ENCODE results near the gene MTCL1. TPM values are rescaled to one million over a fixed set of nuclear protein-coding genes. Genes with fewer than 3 reads are reported as not detected.

MTCL1 gene
- polyA plus RNA-seq, 1 experiment = 29.8 TPM

DNA sequence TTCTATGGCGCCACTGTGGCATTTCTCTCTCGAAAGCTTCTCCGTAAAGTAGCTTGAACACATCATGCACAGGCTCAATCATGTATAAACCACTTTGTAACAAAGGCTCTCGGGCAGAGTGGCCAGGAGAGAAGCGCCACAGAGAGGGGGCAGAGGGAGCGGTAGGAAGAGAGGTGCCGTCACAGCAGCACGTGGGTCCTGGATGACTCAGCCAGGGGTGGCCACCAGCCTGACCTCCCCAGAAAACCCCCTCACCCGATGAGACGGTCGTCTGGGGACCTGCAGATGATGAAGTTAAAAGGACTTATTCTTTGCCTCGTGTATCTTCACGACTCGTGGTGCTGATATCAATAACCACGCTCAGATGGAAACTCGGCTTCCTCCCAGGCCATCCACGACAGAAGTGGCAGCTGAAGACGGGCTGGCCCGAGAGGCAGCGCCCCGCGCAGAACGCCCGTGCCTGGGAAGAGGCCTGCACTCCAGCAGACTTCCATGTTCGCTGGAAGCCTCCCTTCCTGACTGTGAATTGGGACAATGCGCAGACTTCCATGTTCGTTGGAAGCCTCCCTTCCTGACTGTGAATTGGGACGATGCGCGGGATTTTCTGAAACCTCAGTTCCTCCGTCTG lies 46.4 kb upstream of the MTCL1 start:
- TF ChIP-seq, protein P1, sequence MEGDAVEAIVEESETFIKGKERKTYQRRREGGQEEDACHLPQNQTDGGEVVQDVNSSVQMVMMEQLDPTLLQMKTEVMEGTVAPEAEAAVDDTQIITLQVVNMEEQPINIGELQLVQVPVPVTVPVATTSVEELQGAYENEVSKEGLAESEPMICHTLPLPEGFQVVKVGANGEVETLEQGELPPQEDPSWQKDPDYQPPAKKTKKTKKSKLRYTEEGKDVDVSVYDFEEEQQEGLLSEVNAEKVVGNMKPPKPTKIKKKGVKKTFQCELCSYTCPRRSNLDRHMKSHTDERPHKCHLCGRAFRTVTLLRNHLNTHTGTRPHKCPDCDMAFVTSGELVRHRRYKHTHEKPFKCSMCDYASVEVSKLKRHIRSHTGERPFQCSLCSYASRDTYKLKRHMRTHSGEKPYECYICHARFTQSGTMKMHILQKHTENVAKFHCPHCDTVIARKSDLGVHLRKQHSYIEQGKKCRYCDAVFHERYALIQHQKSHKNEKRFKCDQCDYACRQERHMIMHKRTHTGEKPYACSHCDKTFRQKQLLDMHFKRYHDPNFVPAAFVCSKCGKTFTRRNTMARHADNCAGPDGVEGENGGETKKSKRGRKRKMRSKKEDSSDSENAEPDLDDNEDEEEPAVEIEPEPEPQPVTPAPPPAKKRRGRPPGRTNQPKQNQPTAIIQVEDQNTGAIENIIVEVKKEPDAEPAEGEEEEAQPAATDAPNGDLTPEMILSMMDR (IDR thresholded peaks at IDR 0.05; ENCODE audit: insufficient read depth, low read depth, low read length) = no peak
- Histone ChIP-seq H3K4me3 (ENCODE audit: low read depth, low read length) (no peak overlapping the region), H3K36me3 (ENCODE audit: control insufficient read depth, insufficient read depth, low read length) (no peaks in the 10 kb centered on the region), H3K27me3 (ENCODE audit: control insufficient read depth, insufficient read depth, low read length) (no peaks in the 10 kb centered on the region)
- no peak for DNase-seq (ENCODE audit: low read depth)
- ChIA-PET CTCF (interaction anchor here (1.3 to 2.5 kb wide), 4 partner anchors 10 to 329 kb away, joined by 3 to 10 read pairs (median 8); no protein-coding TSS in a partner anchor), POLR2A (no interaction called here)

DNA sequence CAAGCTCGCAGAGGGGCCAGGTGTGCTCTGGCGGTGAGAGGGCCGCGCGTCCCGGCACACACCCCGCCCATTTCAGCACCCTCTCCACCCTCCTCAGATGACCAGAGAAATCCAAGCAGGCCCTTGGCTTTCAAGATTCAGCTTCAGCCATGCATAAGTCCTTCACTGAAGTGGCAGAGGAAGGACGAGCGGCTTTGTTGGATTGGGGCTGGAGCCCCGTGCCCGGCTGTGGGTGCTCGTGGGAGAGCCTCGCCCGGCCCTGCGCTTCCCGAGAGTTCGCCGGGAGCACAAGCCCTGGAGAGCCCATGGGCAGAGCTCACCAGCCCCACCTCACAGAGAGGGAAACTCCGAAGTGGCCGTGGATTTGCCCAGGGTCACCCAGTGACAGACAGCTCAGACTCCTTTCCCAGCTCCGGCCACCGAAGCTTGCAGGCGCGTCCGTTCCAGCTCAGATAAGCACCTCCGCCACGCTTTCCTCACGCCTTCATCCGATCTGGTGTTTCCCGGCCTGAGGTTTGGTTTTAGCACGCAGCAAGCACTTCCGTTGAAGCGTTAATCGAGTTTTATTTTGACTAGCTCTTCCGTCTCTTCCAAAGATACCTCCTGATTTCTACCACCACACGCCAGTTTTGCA lies 45.6 kb upstream of the MTCL1 start:
- H3K36me3 ChIP-seq (ENCODE audit: control insufficient read depth, insufficient read depth, low read length) = no peaks in the 10 kb centered on the region
- DNase-seq (ENCODE audit: low read depth) = no peak
- POLR2A ChIA-PET = no interaction called here
- no peak overlapping the region for H3K4me3 ChIP-seq (ENCODE audit: low read depth, low read length)
- CTCF ChIA-PET = interaction anchor here (0.6 to 4.1 kb wide), 6 partner anchors 9 to 329 kb away, joined by 3 to 16 read pairs (median 8); no protein-coding TSS in a partner anchor
- H3K27me3 ChIP-seq (ENCODE audit: control insufficient read depth, insufficient read depth, low read length) = no peaks in the 10 kb centered on the region
- TF ChIP-seq, protein P1 (IDR thresholded peaks at IDR 0.05; ENCODE audit: insufficient read depth, low read depth, low read length) = no peak

DNA sequence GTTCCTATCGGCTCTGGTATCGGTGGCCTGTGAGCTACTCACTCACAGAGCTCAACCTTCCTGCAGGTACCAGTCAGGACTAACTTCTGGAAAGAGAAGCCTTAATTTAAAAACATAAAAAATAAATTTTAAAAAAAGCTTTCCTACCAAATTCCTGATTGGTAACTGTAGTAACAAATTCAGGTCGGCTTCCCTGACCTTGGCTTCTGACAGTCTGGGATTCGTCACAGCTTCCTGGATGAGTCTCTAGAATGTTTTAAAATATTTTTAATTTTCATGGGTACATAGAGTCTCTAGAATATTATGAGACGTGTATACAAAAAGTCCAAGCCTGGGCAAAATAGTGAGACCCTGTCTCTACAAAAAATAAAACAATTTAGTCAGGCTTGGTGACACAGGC lies 45.0 kb upstream of the MTCL1 start:
- ChIA-PET POLR2A (no interaction called here), CTCF (interaction anchor here (1.3 to 4.1 kb wide), 4 partner anchors 9 to 328 kb away, joined by 3 to 16 read pairs (median 8); no protein-coding TSS in a partner anchor)
- TF ChIP-seq, protein P1 (IDR thresholded peaks at IDR 0.05; ENCODE audit: insufficient read depth, low read depth, low read length) = no peak
- Histone ChIP-seq H3K36me3 (ENCODE audit: control insufficient read depth, insufficient read depth, low read length) (no peaks in the 10 kb centered on the region), H3K4me3 (ENCODE audit: low read depth, low read length) (no peak overlapping the region), H3K27me3 (ENCODE audit: control insufficient read depth, insufficient read depth, low read length) (no peaks in the 10 kb centered on the region)
- no peak for DNase-seq (ENCODE audit: low read depth)

DNA sequence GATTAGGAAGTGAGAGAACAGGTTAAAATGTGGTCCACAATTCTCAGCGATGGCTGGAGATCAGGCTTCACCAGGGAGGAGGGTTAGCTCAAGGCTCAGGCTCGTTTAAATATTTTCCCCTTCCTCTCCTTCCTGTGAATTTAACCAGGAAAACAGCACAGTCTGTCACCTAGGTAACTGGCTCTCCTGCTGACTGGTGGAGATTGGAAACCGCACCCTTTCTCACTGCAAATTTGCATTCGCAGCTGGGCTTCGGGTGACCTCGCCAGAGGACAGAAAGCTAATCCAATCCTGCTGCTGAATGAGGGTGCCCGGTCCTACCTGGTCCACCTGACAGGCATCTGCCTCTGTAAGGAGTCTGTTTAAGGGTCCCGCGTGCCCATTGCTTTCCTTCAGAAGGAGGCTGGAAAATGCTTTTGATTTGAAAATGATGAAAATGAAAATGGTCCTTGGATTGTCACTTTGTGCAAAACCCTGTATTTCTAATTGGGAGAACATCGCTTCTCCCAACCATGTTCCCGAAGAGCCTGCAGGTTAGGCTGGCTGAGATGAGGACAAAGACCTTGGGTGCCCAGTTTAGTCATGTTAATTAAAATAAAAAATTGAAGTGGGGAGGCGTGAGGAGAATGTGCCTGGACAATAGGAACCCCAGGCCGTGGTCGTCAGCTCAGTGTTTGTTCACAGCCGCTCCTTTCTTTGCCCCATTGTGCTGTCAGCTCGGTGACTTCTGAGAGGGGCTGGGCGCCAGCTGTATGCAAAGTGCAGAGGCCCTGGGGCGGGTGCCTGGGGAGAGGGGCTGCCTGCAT lies 43.4 kb upstream of the MTCL1 start:
- ChIA-PET CTCF (interaction anchor here (1.1 to 4.1 kb wide), 2 partner anchors 32 to 326 kb away, joined by 3 to 16 read pairs; no protein-coding TSS in a partner anchor), POLR2A (no interaction called here)
- TF ChIP-seq, protein P1 (IDR thresholded peaks at IDR 0.05; ENCODE audit: insufficient read depth, low read depth, low read length) = no peak
- H3K36me3 ChIP-seq (ENCODE audit: control insufficient read depth, insufficient read depth, low read length) = no peaks in the 10 kb centered on the region
- no peaks in the 10 kb centered on the region for H3K27me3 ChIP-seq (ENCODE audit: control insufficient read depth, insufficient read depth, low read length)
- no peak overlapping the region for H3K4me3 ChIP-seq (ENCODE audit: low read depth, low read length)
- no peak for DNase-seq (ENCODE audit: low read depth)

Measured in BJ (cell line).